Stimulated activated effector memory CD8-positive, alpha-beta T cell treated with anti-CD3 and anti-CD28 coated beads, Interleukin-12 subunit alpha, Interleukin-12 subunit beta, amount 100 ng/mL, for 72 hours (primary cell): Measurements from ENCODE around the gene KIAA0825.
"Not testable (repeated sequence)": the region's sequence is repeated elsewhere in the genome, so short reads cannot be mapped to it uniquely, and the experiment has no call there.

Experiments used
- ATAC-seq: fragments of 150-1000 bp; cut with Tn5 transposase; 2 replicates; pipeline ENCODE4 v1.10.0; 2021
- DNase-seq, 2 donors: peaks; one replicate each; pipeline ENCODE4 v3.0.0; 2021 to 2022; ENCODE audit warnings: low spot score in 2 of 2
- H3K27ac Mint-ChIP-seq: one replicate; pipeline ENCODE4 v1.8.0; 2022; ENCODE audit warnings: mild to moderate bottlenecking, mixed read lengths
- H3K36me3 Mint-ChIP-seq: one replicate; pipeline ENCODE4 v1.8.0; 2022; ENCODE audit warnings: mild to moderate bottlenecking, mixed read lengths
- H3K4me1 Mint-ChIP-seq: one replicate; pipeline ENCODE4 v1.8.0; 2022; ENCODE audit warnings: mixed read lengths
- H3K4me3 Mint-ChIP-seq: one replicate; pipeline ENCODE4 v1.8.0; 2022; ENCODE audit warnings: mild to moderate bottlenecking, mixed read lengths
- H3K9me3 Mint-ChIP-seq: one replicate; pipeline ENCODE4 v1.8.0; 2022; ENCODE audit warnings: mixed read lengths

Gene KIAA0825

DNA sequence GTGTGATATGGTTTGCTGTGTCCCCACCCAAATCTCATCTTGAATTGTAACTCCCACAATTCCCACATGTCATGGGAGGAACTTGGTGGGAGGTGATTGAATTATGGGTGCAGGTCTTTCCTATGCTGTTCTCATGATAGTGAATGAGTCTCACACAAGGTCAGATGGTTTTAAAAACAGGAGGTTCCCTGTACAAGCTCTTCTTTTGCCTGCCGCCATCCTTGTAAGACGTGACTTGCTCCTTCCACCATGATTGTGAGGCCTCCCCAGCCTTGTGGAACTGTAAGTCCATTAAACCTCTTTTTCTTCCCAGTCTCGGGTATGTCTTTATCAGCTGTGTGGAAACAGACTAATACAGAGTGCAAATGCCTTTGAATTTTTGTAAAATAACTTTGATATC, 447.3 kb downstream of the KIAA0825 start:
- not testable (repeated sequence) for H3K36me3 Mint-ChIP-seq, H3K9me3 Mint-ChIP-seq, H3K27ac Mint-ChIP-seq, DNase-seq, H3K4me1 Mint-ChIP-seq, ATAC-seq, H3K4me3 Mint-ChIP-seq

GRCh38 chr5:94170158-94170557, 448.2 kb downstream of the KIAA0825 start:
- not testable (repeated sequence) for H3K9me3 Mint-ChIP-seq, H3K4me3 Mint-ChIP-seq, H3K27ac Mint-ChIP-seq, ATAC-seq, H3K4me1 Mint-ChIP-seq, DNase-seq, H3K36me3 Mint-ChIP-seq

- H3K4me3 Mint-ChIP-seq = no peak overlapping the region
These were observed 450.3 kb downstream of the KIAA0825 start for GRCh38 chr5:94168151-94168550.

GRCh38 chr5:94161801-94162200, 456.6 kb downstream of the KIAA0825 start:
- no peaks in the 10 kb centered on the region for H3K9me3 Mint-ChIP-seq
- no peak overlapping the region for H3K4me3 Mint-ChIP-seq
- H3K36me3 Mint-ChIP-seq = no peaks in the 10 kb centered on the region
- H3K4me1 Mint-ChIP-seq = no peaks in the 10 kb centered on the region
- ATAC-seq = no peak
- DNase-seq = no peak
- no peak overlapping the region for H3K27ac Mint-ChIP-seq

More at GRCh38 chr5:94168151-94168550, 450.3 kb downstream of the KIAA0825 start:
- ATAC-seq (no peak), DNase-seq (no peak)
- H3K36me3 Mint-ChIP-seq = no peaks in the 10 kb centered on the region
- H3K27ac Mint-ChIP-seq = no peak overlapping the region
- no peaks in the 10 kb centered on the region for H3K9me3 Mint-ChIP-seq
- no peaks in the 10 kb centered on the region for H3K4me1 Mint-ChIP-seq

DNA sequence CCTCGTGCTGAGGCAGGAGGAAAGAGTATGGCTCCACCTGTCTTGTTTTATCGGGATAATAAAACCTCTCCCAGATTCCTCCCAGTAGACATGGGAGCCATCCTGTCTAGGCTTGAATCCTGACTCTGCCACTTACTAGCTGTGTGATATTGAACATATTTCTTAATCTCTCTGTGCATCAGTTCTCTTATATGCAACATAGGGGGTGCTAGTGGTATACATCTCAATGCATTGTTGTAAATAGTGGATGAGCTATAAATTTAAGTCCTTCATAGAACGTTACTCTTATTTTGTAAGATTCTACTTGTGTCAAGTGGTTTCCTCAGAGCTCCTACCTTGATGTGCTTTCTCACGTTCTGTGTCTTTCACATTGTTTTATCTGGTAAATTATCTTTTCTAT, 459.3 kb downstream of the KIAA0825 start:
- ATAC-seq = peak; percentile 39
- no peaks in the 10 kb centered on the region for H3K36me3 Mint-ChIP-seq
- no peak overlapping the region for H3K27ac Mint-ChIP-seq

DNA sequence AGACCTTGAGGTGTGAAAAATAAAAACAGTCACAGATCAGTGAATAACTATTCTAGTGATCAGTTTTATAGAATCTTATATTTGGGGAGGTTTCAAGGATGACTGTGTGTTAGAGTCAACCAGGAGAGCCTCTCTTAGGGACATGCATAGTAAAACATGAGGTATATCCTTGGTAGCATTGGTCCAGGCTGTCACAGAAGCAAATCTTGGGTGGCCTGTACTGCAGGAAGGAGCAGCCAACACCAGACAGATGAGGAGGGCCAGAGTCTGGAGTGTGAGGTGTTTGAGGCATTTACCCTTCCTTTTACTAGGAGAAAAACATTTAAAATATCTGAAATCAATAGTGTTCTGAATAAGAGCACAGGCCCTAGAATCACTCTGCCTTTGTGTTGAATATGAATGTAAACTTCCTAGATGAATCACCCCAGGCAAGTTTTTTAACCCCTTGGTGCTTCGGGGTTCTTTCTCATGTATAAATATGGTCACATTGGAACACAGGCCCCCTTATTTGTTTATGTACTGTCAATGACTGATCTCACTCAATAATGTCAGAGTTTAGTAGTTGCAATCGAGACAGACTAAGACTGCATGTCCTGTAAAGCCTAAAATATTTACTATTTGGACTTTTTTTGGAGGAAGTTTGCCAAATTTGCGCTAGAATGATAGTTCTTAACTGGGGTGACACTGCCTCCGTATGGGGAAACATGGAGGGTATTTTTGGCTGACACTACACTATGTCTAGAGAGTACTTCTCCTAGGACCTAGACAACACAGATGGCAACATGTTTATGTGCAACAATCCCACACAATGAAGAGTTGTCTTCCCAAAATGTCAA, 460.5 kb downstream of the KIAA0825 start:
- no peaks in the 10 kb centered on the region for H3K36me3 Mint-ChIP-seq
- H3K9me3 Mint-ChIP-seq = no peaks in the 10 kb centered on the region
- DNase-seq = no peak
- no peaks in the 10 kb centered on the region for H3K4me1 Mint-ChIP-seq
- ATAC-seq = peak; percentile 13
- no peak overlapping the region for H3K27ac Mint-ChIP-seq
- H3K4me3 Mint-ChIP-seq = no peak overlapping the region

More for the DNA sequence above, 459.3 kb downstream of the KIAA0825 start:
- Mint-ChIP-seq H3K4me3 (no peak overlapping the region), H3K9me3 (no peaks in the 10 kb centered on the region), H3K4me1 (no peaks in the 10 kb centered on the region)
- DNase-seq = no peak

DNA sequence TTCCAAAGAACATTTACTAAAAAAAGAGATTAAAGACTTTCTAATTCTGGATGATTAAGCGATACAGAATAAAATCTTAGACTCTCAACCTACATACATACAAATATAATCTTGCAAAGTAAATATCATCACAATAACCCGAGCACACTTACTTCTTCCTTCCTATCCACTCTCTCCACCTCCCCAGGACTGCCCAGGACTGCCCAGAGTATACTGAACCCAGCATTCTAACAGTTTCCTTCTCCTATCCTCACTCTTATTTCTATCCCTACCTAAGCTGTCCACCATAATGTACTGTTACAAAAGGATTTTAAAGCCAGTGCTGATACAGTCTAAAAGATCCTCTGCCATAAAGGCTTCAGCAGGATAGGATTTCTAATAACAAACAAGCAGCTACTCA, 463.7 kb downstream of the KIAA0825 start:
- no peak for ATAC-seq
- DNase-seq = no peak
- peaks cover 2% of the 10 kb centered on the region for H3K9me3 Mint-ChIP-seq
- no peaks in the 10 kb centered on the region for H3K36me3 Mint-ChIP-seq
- no peak overlapping the region for H3K4me3 Mint-ChIP-seq
- H3K27ac Mint-ChIP-seq = no peak overlapping the region
- H3K4me1 Mint-ChIP-seq = no peaks in the 10 kb centered on the region

DNA sequence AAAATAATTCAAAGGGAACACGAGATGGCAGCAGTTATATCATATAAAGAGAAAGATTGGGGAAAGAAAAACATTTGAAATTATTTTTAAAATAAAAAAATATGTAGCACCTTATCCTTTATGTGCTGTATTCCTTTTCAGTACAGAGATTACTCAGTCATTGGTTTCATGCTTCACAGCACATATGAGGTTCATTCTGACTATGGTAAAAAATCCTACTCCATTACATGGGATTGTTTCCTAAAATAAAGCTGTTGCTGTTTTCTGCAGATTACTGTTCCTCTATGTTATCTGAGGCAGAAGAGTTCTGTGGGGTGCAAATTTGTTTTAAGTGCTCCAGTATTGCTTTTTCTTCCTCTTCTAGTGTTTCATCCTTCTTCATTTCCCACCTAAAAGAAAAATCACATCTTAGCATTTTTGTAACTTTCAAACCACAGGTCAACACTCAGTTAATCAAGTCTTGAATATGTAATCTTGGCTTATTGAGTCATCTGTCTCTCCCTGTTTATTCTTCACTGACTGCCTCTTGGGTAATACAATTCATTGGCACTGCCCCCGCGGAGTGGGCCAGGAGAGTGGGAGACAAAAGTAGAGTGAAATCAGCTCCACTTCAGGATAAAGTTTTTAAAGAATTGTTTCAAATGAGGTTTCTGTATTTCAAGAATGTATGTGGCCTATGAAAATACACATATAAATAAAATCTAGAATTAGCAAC, 464.5 kb downstream of the KIAA0825 start:
- no peaks in the 10 kb centered on the region for H3K4me1 Mint-ChIP-seq
- H3K27ac Mint-ChIP-seq = no peak overlapping the region
- DNase-seq = no peak
- no peaks in the 10 kb centered on the region for H3K36me3 Mint-ChIP-seq
- no peak overlapping the region for H3K4me3 Mint-ChIP-seq
- peaks cover 2% of the 10 kb centered on the region for H3K9me3 Mint-ChIP-seq
- ATAC-seq = no peak

GRCh38 chr5:94143621-94144020, 474.8 kb downstream of the KIAA0825 start:
- ATAC-seq, H3K36me3 Mint-ChIP-seq, H3K4me3 Mint-ChIP-seq, DNase-seq, H3K27ac Mint-ChIP-seq, H3K4me1 Mint-ChIP-seq: not testable (repeated sequence)
- H3K9me3 Mint-ChIP-seq = peaks cover 12% of the 10 kb centered on the region

DNA sequence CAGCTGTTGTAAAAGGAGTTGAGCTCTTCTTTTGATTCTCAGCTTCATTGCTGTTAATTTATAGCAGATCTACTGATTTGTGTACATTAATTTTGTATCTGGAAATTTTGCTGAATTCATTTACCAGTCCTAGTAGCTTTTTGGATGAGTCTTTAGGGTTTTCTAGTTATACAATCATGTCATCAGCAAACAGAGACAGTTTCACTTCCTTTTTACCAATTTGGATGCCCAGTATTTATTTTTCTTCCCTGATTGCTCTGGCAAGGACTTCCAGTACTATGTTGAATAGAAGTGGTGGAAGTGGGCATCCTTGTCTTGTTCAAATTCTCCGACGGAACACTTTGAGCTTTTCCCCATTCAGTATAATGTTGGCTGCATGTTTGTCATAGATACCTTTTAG, 478.1 kb downstream of the KIAA0825 start:
- no peak overlapping the region for H3K27ac Mint-ChIP-seq
- DNase-seq = no peak
- no peaks in the 10 kb centered on the region for H3K36me3 Mint-ChIP-seq
- ATAC-seq = no peak
- peaks cover 12% of the 10 kb centered on the region for H3K9me3 Mint-ChIP-seq
- no peak overlapping the region for H3K4me3 Mint-ChIP-seq
- H3K4me1 Mint-ChIP-seq = no peaks in the 10 kb centered on the region

- H3K9me3 Mint-ChIP-seq = no peaks in the 10 kb centered on the region
- no peak overlapping the region for H3K4me3 Mint-ChIP-seq
- DNase-seq (no peak), ATAC-seq (peak; percentile 44)
- H3K4me1 Mint-ChIP-seq = no peaks in the 10 kb centered on the region
- no peaks in the 10 kb centered on the region for H3K36me3 Mint-ChIP-seq
- no peak overlapping the region for H3K27ac Mint-ChIP-seq
These were observed 488.3 kb downstream of the KIAA0825 start for GRCh38 chr5:94130077-94130476.

GRCh38 chr5:94125107-94125506, 493.3 kb downstream of the KIAA0825 start:
- Mint-ChIP-seq H3K9me3 (no peaks in the 10 kb centered on the region), H3K4me3 (no peak overlapping the region), H3K4me1 (no peaks in the 10 kb centered on the region), H3K36me3 (no peaks in the 10 kb centered on the region), H3K27ac (no peak overlapping the region)
- ATAC-seq (no peak), DNase-seq (no peak)

DNA sequence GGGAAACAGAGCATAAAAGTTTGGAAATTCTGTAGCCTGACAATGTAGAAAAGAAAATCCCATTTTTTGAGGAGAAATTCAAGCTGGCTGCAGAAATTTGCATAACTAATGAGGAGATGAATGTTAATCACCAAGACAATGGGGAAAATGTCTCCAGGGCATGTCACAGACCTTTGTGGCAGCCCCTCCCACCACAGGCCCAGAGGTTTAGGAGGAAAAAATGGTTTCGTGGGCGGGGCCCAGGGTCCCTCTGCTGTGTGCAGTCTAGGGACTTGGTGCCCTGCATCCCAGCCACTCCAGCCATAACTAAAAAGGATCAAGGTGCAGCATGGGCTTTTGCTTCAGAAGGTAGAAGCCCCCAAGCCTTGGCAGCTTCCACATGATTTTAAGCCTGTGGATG, 502.1 kb downstream of the KIAA0825 start:
- H3K9me3 Mint-ChIP-seq, H3K27ac Mint-ChIP-seq, H3K36me3 Mint-ChIP-seq, H3K4me3 Mint-ChIP-seq, H3K4me1 Mint-ChIP-seq, DNase-seq, ATAC-seq: not testable (repeated sequence)

DNA sequence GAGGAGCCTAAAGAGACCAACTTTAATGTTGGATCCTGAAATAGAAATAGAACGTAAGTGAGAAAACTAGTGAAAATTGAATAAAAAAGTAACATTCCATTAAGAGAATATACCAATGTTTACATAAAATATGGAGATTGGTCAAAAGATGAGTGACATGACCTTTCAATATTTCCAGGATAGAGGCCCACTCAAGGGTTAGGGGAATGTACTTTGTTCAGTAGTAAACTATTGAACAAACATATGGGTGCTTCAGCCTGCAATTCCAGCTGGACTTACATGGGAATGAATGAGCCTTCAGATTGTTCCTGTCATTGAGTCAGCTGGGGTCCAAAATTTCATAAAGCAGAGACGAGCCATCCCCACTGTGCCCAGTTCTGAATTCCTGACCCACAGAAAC, 505.3 kb downstream of the KIAA0825 start:
- H3K27ac Mint-ChIP-seq = no peak overlapping the region
- H3K4me3 Mint-ChIP-seq = no peak overlapping the region
- peaks cover 27% of the 10 kb centered on the region for H3K4me1 Mint-ChIP-seq
- peaks cover 8% of the 10 kb centered on the region for H3K9me3 Mint-ChIP-seq
- no peak for ATAC-seq
- peaks cover 6% of the 10 kb centered on the region for H3K36me3 Mint-ChIP-seq
- no peak for DNase-seq

- Mint-ChIP-seq H3K4me3 (peak overlapping the region; percentile 88), H3K4me1 (peaks cover 35% of the 10 kb centered on the region), H3K9me3 (peaks cover 8% of the 10 kb centered on the region), H3K27ac (peak overlapping the region; percentile 98), H3K36me3 (peaks cover 11% of the 10 kb centered on the region)
- DNase-seq (peak; percentile 81 to 93), ATAC-seq (peak; percentile 99)
These were observed 507.0 kb downstream of the KIAA0825 start for GRCh38 chr5:94111209-94112004.
